Endothelial cell of umbilical vein (primary cell): Measurements from ENCODE around the gene IRF5.

ENCODE experiments used
- CTCF ChIP-seq, 2 donors: IDR thresholded peaks; 1 replicate in 1 of 2; 2 replicates in 1 of 2; pipeline ENCODE4 v1.5.1; 2011; ENCODE audit warnings: low read length in 2 of 2, mild to moderate bottlenecking in 2 of 2, moderate library complexity in 2 of 2, control low read depth in 1 of 2, inconsistent platforms in 1 of 2, low read depth in 1 of 2; ENCODE audit not compliant: insufficient read depth in 1 of 2; ENCODE audit errors: extremely low read depth in 1 of 2
- EZH2 ChIP-seq: IDR thresholded peaks from 2 replicates; pipeline ENCODE4 v1.6.1; 2012; ENCODE audit warnings: borderline replicate concordance, low read depth, mild to moderate bottlenecking, moderate library complexity, low read length, inconsistent platforms; ENCODE audit not compliant: severe bottlenecking
- FOS ChIP-seq: IDR thresholded peaks from 2 replicates; pipeline ENCODE4 v1.6.1; 2011; ENCODE audit warnings: mild to moderate bottlenecking, low read length, moderate library complexity, borderline replicate concordance; ENCODE audit not compliant: insufficient read depth
- GATA2 ChIP-seq: IDR thresholded peaks from 2 replicates; pipeline ENCODE4 v1.7.0; 2011; ENCODE audit warnings: low read depth, mild to moderate bottlenecking, moderate library complexity, mixed read lengths, low read length; ENCODE audit not compliant: insufficient read length, insufficient read depth
- JUN ChIP-seq: IDR thresholded peaks from 2 replicates; pipeline ENCODE4 v1.6.1; 2011; ENCODE audit warnings: borderline replicate concordance, low read depth; ENCODE audit not compliant: insufficient read length, insufficient read depth
- MAX ChIP-seq: IDR thresholded peaks from 2 replicates; pipeline ENCODE4 v1.6.1; 2011; ENCODE audit not compliant: insufficient read depth, insufficient read length
- MYC ChIP-seq: IDR thresholded peaks from one replicate; pipeline ENCODE4 v1.6.1; 2011; ENCODE audit warnings: mild to moderate bottlenecking, low read depth, low read length
- POLR2A ChIP-seq: IDR thresholded peaks from 2 replicates; pipeline ENCODE4 v1.6.1; 2012; ENCODE audit warnings: low read depth, mild to moderate bottlenecking, control low read depth, low read length
- POLR2AphosphoS5 ChIP-seq: IDR thresholded peaks from 2 replicates; pipeline ENCODE4 v1.6.1; 2012; ENCODE audit warnings: low read depth, mild to moderate bottlenecking, control low read depth, low read length, moderate library complexity; ENCODE audit not compliant: insufficient read depth

- no peak for TF ChIP-seq POLR2AphosphoS5
- no peak for TF ChIP-seq EZH2
- TF ChIP-seq CTCF (IDR thresholded peaks at IDR 0.05; ENCODE audit: extremely low read depth in 1 of 2, insufficient read depth in 1 of 2, low read depth in 1 of 2, low read length in 2 of 2), result no peak
- TF ChIP-seq POLR2A, result no peak
- TF ChIP-seq MAX, result no peak
- no peak for TF ChIP-seq FOS
- no peak for TF ChIP-seq MYC
- TF ChIP-seq JUN, result no peak
- TF ChIP-seq GATA2, result no peak
Observed at GRCh38 chr7:128932862-128933179, 4.9 kb upstream of the IRF5 start.
